DOHH2 (cell line): ENCODE results near the gene H2AZ2.

Experiments
- CTCF ChIP-seq: fragments of 200-600 bp; sonication (generic); IDR thresholded peaks from one replicate; pipeline ENCODE4 v1.5.1; 2014; ENCODE audit warnings: antibody characterized with exemption, mild to moderate bottlenecking, low read depth, low read length; ENCODE audit not compliant: poor library complexity, severe bottlenecking
- EZH2phosphoT487 ChIP-seq: fragments of 200-600 bp; sonication (generic); IDR thresholded peaks from 2 replicates; pipeline ENCODE4 v1.6.1; 2017; ENCODE audit warnings: borderline replicate concordance, mild to moderate bottlenecking, antibody characterized with exemption, low read length, moderate library complexity, mixed read lengths

GRCh38 chr7:44883961-44884620 is 36.2 kb upstream of the H2AZ2 start:
- TF ChIP-seq CTCF (no peak), EZH2phosphoT487 (no peak)
